Right lobe of liver (tissue), 4 donors: ENCODE data around the gene MMP24OS.

Experiments
- POLR2A ChIP-seq: fragments of 450-650 bp; IDR thresholded peaks from one replicate; pipeline ENCODE4 v1.6.1; 2017; ENCODE audit warnings: antibody characterized with exemption, mild to moderate bottlenecking
- TF ChIP-seq, protein P1 (sequence below), 4 donors: fragments of 200-600 bp in 3 of 4; fragments of 450-650 bp in 1 of 4; IDR thresholded peaks; one replicate each; pipeline versions ENCODE4 v1.5.1 to v1.8.0; 2016 to 2022; ENCODE audit warnings: antibody characterized with exemption in 4 of 4, mild to moderate bottlenecking in 2 of 4
- donor health status: DM: no; HTN: no; CAD: no.
- donor health status: DM: no; HTN: no; CAD: no.
- donor health status: DM: no; HTN: yes; CAD: no.

DNA sequence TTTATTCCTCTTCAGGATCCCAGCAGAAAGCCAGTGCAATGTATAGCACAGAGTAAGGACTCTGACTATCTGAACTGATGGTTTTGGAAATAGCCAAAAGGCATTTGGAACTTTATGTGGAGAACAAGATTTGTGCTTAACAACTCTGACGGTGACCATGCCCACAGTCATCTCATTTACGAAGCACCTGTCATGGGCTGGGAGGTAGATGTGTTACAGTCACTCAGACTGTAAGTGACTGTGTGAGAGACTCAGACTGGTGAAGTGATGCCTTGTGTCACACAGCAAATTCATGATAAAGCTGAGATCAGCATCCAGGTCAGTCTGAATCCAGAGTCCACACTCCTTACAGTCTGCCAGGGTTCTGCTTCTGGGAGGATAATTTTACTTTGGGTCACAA is 38.2 kb upstream of the MMP24OS start:
- TF ChIP-seq, protein P1, sequence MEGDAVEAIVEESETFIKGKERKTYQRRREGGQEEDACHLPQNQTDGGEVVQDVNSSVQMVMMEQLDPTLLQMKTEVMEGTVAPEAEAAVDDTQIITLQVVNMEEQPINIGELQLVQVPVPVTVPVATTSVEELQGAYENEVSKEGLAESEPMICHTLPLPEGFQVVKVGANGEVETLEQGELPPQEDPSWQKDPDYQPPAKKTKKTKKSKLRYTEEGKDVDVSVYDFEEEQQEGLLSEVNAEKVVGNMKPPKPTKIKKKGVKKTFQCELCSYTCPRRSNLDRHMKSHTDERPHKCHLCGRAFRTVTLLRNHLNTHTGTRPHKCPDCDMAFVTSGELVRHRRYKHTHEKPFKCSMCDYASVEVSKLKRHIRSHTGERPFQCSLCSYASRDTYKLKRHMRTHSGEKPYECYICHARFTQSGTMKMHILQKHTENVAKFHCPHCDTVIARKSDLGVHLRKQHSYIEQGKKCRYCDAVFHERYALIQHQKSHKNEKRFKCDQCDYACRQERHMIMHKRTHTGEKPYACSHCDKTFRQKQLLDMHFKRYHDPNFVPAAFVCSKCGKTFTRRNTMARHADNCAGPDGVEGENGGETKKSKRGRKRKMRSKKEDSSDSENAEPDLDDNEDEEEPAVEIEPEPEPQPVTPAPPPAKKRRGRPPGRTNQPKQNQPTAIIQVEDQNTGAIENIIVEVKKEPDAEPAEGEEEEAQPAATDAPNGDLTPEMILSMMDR (IDR thresholded peaks at IDR 0.05), result no peak
- TF ChIP-seq POLR2A, result no peak
